Activated CD4-positive, alpha-beta memory T cell treated with anti-CD3 and anti-CD28 coated beads, Interleukin-2, amount 10 ng/mL, durations not matched to agents 7 days and 5 days (primary cell): ENCODE results near the gene TTLL7. TPM values are rescaled to one million over a fixed set of nuclear protein-coding genes. Genes with fewer than 3 reads are reported as not detected.

Source experiments
- CTCF ChIA-PET: fragments of 350-600 bp; sonication (Branson Sonifier 250); formaldehyde crosslinking; loops from one replicate; lab custom pipeline; 2021; ENCODE audit warnings: antibody characterized with exemption, inconsistent platforms; lab: Charles Lee
- POLR2A ChIA-PET: fragments of 350-600 bp; sonication (Branson Sonifier 250); formaldehyde crosslinking; loops from one replicate; lab custom pipeline; 2021; ENCODE audit warnings: antibody characterized with exemption; lab: Charles Lee
- DNase-seq: peaks from one replicate; pipeline ENCODE4 v3.0.0-alpha.2; 2020
- H3K27ac Mint-ChIP-seq: one replicate; pipeline ENCODE4 v1.8.0; 2021; ENCODE audit warnings: mild to moderate bottlenecking, mixed read lengths
- H3K27me3 Mint-ChIP-seq: one replicate; pipeline ENCODE4 v1.8.0; 2021; ENCODE audit warnings: mixed read lengths
- H3K36me3 Mint-ChIP-seq: one replicate; pipeline ENCODE4 v1.8.0; 2021; ENCODE audit warnings: low read depth, mixed read lengths
- H3K4me1 Mint-ChIP-seq: one replicate; pipeline ENCODE4 v1.8.0; 2021; ENCODE audit warnings: mixed read lengths
- H3K4me3 Mint-ChIP-seq: one replicate; pipeline ENCODE4 v1.8.0; 2021; ENCODE audit warnings: mild to moderate bottlenecking, mixed read lengths
- H3K9me3 Mint-ChIP-seq: one replicate; pipeline ENCODE4 v1.8.0; 2021; ENCODE audit warnings: mixed read lengths
- total RNA-seq, 2 experiments: library from RNA; stranded (reverse); gene quantifications; one replicate each; pipeline ENCODE4 v1.2.3, GENCODE V29; 2021

TTLL7 gene
- total RNA-seq, 2 experiments from 2014 or later: 2.2 to 2.5 TPM

- DNase-seq: no peak
- ChIA-PET CTCF (no interaction called here), POLR2A (no interaction called here)
- no peaks in the 10 kb centered on the region for H3K36me3 Mint-ChIP-seq
- no peaks in the 10 kb centered on the region for H3K9me3 Mint-ChIP-seq
- no peaks in the 10 kb centered on the region for H3K4me1 Mint-ChIP-seq
- H3K4me3 Mint-ChIP-seq: no peak overlapping the region
- no peaks in the 10 kb centered on the region for H3K27me3 Mint-ChIP-seq
- no peak overlapping the region for H3K27ac Mint-ChIP-seq
Observed at GRCh38 chr1:83978056-83978455, 20.9 kb downstream of the TTLL7 start.

GRCh38 chr1:83976920-83977319 is 22.0 kb downstream of the TTLL7 start:
- ChIA-PET POLR2A (no interaction called here), CTCF (no interaction called here)
- Mint-ChIP-seq H3K27ac (no peak overlapping the region), H3K9me3 (no peaks in the 10 kb centered on the region), H3K36me3 (no peaks in the 10 kb centered on the region), H3K27me3 (no peaks in the 10 kb centered on the region), H3K4me3 (no peak overlapping the region), H3K4me1 (no peaks in the 10 kb centered on the region)
- DNase-seq: no peak

GRCh38 chr1:83970802-83971201 is 28.1 kb downstream of the TTLL7 start:
- Mint-ChIP-seq H3K27me3 (peaks cover 7% of the 10 kb centered on the region), H3K4me3 (no peak overlapping the region), H3K9me3 (no peaks in the 10 kb centered on the region), H3K36me3 (no peaks in the 10 kb centered on the region), H3K27ac (no peak overlapping the region), H3K4me1 (no peaks in the 10 kb centered on the region)
- DNase-seq: no peak
- CTCF ChIA-PET: no interaction called here
- POLR2A ChIA-PET: no interaction called here

- Mint-ChIP-seq H3K27me3 (peaks cover 7% of the 10 kb centered on the region), H3K9me3 (no peaks in the 10 kb centered on the region), H3K4me1 (no peaks in the 10 kb centered on the region), H3K4me3 (no peak overlapping the region), H3K27ac (no peak overlapping the region), H3K36me3 (no peaks in the 10 kb centered on the region)
- POLR2A ChIA-PET: no interaction called here
- CTCF ChIA-PET: no interaction called here
- DNase-seq: no peak
Observed at GRCh38 chr1:83970114-83970513, 28.8 kb downstream of the TTLL7 start.

- CTCF ChIA-PET: no interaction called here
- no peak for DNase-seq
- POLR2A ChIA-PET: no interaction called here
- Mint-ChIP-seq H3K36me3 (no peaks in the 10 kb centered on the region), H3K27me3 (peaks cover 13% of the 10 kb centered on the region), H3K27ac (no peak overlapping the region), H3K9me3 (no peaks in the 10 kb centered on the region), H3K4me1 (no peaks in the 10 kb centered on the region), H3K4me3 (no peak overlapping the region)
Observed at GRCh38 chr1:83967336-83967735, 31.6 kb downstream of the TTLL7 start.

GRCh38 chr1:83964153-83964552 is 34.8 kb downstream of the TTLL7 start:
- no peak overlapping the region for H3K4me3 Mint-ChIP-seq
- ChIA-PET POLR2A (no interaction called here), CTCF (no interaction called here)
- no peaks in the 10 kb centered on the region for H3K4me1 Mint-ChIP-seq
- H3K36me3 Mint-ChIP-seq: no peaks in the 10 kb centered on the region
- DNase-seq: no peak
- no peaks in the 10 kb centered on the region for H3K9me3 Mint-ChIP-seq
- H3K27ac Mint-ChIP-seq: no peak overlapping the region
- H3K27me3 Mint-ChIP-seq: peaks cover 15% of the 10 kb centered on the region

- Mint-ChIP-seq H3K27ac (no peak overlapping the region), H3K27me3 (peaks cover 11% of the 10 kb centered on the region), H3K4me3 (no peak overlapping the region), H3K4me1 (no peaks in the 10 kb centered on the region), H3K9me3 (no peaks in the 10 kb centered on the region), H3K36me3 (no peaks in the 10 kb centered on the region)
- ChIA-PET POLR2A (no interaction called here), CTCF (no interaction called here)
- DNase-seq: no peak
Observed at GRCh38 chr1:83961571-83962295, 37.2 kb downstream of the TTLL7 start.

- peaks cover 8% of the 10 kb centered on the region for H3K27me3 Mint-ChIP-seq
- ChIA-PET CTCF (no interaction called here), POLR2A (no interaction called here)
- DNase-seq: no peak
- no peaks in the 10 kb centered on the region for H3K36me3 Mint-ChIP-seq
- H3K4me3 Mint-ChIP-seq: no peak overlapping the region
- no peaks in the 10 kb centered on the region for H3K4me1 Mint-ChIP-seq
- no peak overlapping the region for H3K27ac Mint-ChIP-seq
- H3K9me3 Mint-ChIP-seq: no peaks in the 10 kb centered on the region
Observed at GRCh38 chr1:83960669-83961277, 38.2 kb downstream of the TTLL7 start.

- Mint-ChIP-seq H3K27ac (no peak overlapping the region), H3K4me1 (no peaks in the 10 kb centered on the region), H3K4me3 (no peak overlapping the region), H3K36me3 (no peaks in the 10 kb centered on the region), H3K27me3 (peaks cover 8% of the 10 kb centered on the region), H3K9me3 (no peaks in the 10 kb centered on the region)
- DNase-seq: no peak
- POLR2A ChIA-PET: no interaction called here
- CTCF ChIA-PET: no interaction called here
Observed at GRCh38 chr1:83959824-83960498, 39.0 kb downstream of the TTLL7 start.

- H3K9me3 Mint-ChIP-seq: no peaks in the 10 kb centered on the region
- H3K36me3 Mint-ChIP-seq: no peaks in the 10 kb centered on the region
- no peaks in the 10 kb centered on the region for H3K4me1 Mint-ChIP-seq
- ChIA-PET CTCF (no interaction called here), POLR2A (no interaction called here)
- H3K27ac Mint-ChIP-seq: no peak overlapping the region
- DNase-seq: no peak
- H3K27me3 Mint-ChIP-seq: peaks cover 5% of the 10 kb centered on the region
- H3K4me3 Mint-ChIP-seq: no peak overlapping the region
Observed at GRCh38 chr1:83958704-83959103, 40.2 kb downstream of the TTLL7 start.

GRCh38 chr1:83954166-83954823 is 44.6 kb downstream of the TTLL7 start:
- ChIA-PET POLR2A (no interaction called here), CTCF (no interaction called here)
- Mint-ChIP-seq H3K36me3 (no peaks in the 10 kb centered on the region), H3K9me3 (no peaks in the 10 kb centered on the region), H3K4me1 (no peaks in the 10 kb centered on the region), H3K27me3 (no peaks in the 10 kb centered on the region), H3K4me3 (no peak overlapping the region), H3K27ac (no peak overlapping the region)
- DNase-seq: no peak

GRCh38 chr1:83950106-83950661 is 48.7 kb downstream of the TTLL7 start:
- H3K4me1 Mint-ChIP-seq: no peaks in the 10 kb centered on the region
- peaks cover 2% of the 10 kb centered on the region for H3K27me3 Mint-ChIP-seq
- H3K27ac Mint-ChIP-seq: no peak overlapping the region
- no peak overlapping the region for H3K4me3 Mint-ChIP-seq
- no peaks in the 10 kb centered on the region for H3K9me3 Mint-ChIP-seq
- DNase-seq: no peak
- ChIA-PET POLR2A (no interaction called here), CTCF (no interaction called here)
- no peaks in the 10 kb centered on the region for H3K36me3 Mint-ChIP-seq

- no peak for DNase-seq
- ChIA-PET POLR2A (no interaction called here), CTCF (no interaction called here)
- H3K27ac Mint-ChIP-seq: no peak overlapping the region
- no peaks in the 10 kb centered on the region for H3K36me3 Mint-ChIP-seq
- no peaks in the 10 kb centered on the region for H3K4me1 Mint-ChIP-seq
- peaks cover 7% of the 10 kb centered on the region for H3K27me3 Mint-ChIP-seq
- H3K4me3 Mint-ChIP-seq: no peak overlapping the region
- no peaks in the 10 kb centered on the region for H3K9me3 Mint-ChIP-seq
Observed at GRCh38 chr1:83942914-83943313, 56.0 kb downstream of the TTLL7 start.
